ENCODE data around the gene ATF4.

DNA sequence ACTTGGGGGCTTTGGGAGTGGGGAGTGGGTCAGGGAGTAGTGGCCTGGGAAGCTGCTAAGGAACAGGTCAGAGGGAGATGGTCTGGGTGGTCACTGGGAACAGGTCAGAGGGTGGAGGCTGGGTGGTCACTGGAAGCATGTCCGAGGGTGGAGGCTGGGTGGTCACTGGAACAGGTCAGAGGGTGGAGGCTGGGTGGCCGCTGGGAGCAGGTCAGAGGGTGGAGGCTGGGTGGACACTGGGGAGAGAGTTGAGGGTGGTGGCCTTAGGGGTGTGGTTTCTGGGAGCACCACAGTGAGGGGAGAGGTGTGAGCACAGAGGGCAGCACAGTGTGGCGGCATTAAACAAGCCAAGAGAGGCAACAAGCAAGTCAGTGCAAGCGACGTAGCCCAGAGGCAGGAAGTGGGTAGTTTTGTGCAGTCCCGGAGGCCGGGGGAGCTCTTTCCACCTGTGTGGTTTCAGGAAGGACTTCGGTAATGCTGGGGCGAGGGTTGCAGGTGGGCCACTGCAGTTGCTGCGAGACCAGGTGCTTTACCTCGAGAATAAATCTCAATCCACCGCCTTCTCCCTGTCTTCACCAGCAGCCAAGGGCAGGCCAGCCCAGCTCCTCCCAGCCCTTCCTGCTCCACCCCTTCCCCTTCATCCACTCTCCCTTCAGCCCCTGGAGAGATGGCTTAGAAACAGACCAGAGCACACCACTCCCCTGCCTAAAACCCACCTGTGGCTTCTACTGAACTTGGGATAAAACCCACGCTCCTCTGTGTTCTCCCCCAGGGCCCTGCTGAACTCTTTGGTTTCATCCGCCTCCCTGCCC, 47.0 kb downstream of the ATF4 start:
- TF ChIP-seq CTCF (IDR thresholded peaks at IDR 0.05; ENCODE audit: low read depth, low read length, poor library complexity, severe bottlenecking) (no peak), EZH2phosphoT487 (IDR thresholded peaks at IDR 0.05; ENCODE audit: borderline replicate concordance, low read length) (no peak)

Data from DOHH2 (cell line).